Right hindlimb (tissue), 1 donor: ENCODE results near the gene AFAP1L1.

Experiments
- DNase-seq: peaks from one replicate; pipeline ENCODE4 v3.0.0-alpha.2; 2018

Gene AFAP1L1

GRCh38 chr5:149288436-149288835 is 16.8 kb downstream of the AFAP1L1 start:
- DNase-seq = peak; percentile 72

GRCh38 chr5:149289301-149289700 is 17.6 kb downstream of the AFAP1L1 start:
- no peak for DNase-seq

GRCh38 chr5:149294872-149295829 is 23.5 kb downstream of the AFAP1L1 start:
- no peak for DNase-seq

- DNase-seq = no peak
Measured at GRCh38 chr5:149297340-149298025, 25.8 kb downstream of the AFAP1L1 start.

GRCh38 chr5:149298163-149298562 is 26.5 kb downstream of the AFAP1L1 start:
- DNase-seq = no peak

GRCh38 chr5:149298842-149299404 is 27.3 kb downstream of the AFAP1L1 start:
- no peak for DNase-seq

- DNase-seq = no peak
Measured at GRCh38 chr5:149299451-149300054, 27.9 kb downstream of the AFAP1L1 start.

- no peak for DNase-seq
Measured at GRCh38 chr5:149300441-149300840, 28.8 kb downstream of the AFAP1L1 start.

- no peak for DNase-seq
Measured at GRCh38 chr5:149301049-149301743, 29.5 kb downstream of the AFAP1L1 start.

- no peak for DNase-seq
Measured at GRCh38 chr5:149301744-149302380, 30.2 kb downstream of the AFAP1L1 start.

- no peak for DNase-seq
Measured at GRCh38 chr5:149302641-149303040, 31.0 kb downstream of the AFAP1L1 start.

GRCh38 chr5:149303210-149303609 is 31.6 kb downstream of the AFAP1L1 start:
- no peak for DNase-seq

GRCh38 chr5:149304195-149305078 is 32.8 kb downstream of the AFAP1L1 start:
- no peak for DNase-seq

- no peak for DNase-seq
Measured at GRCh38 chr5:149309354-149309753, 37.7 kb downstream of the AFAP1L1 start.

- no peak for DNase-seq
Measured at GRCh38 chr5:149310488-149310887, 38.8 kb downstream of the AFAP1L1 start.

GRCh38 chr5:149310947-149311658 is 39.4 kb downstream of the AFAP1L1 start:
- no peak for DNase-seq

- DNase-seq = no peak
Measured at GRCh38 chr5:149313151-149313841, 41.6 kb downstream of the AFAP1L1 start.

- DNase-seq = no peak
Measured at GRCh38 chr5:149314571-149315111, 43.0 kb downstream of the AFAP1L1 start.

- no peak for DNase-seq
Measured at GRCh38 chr5:149315753-149316152, 44.1 kb downstream of the AFAP1L1 start.
